Measurements from ENCODE around the gene STIM1. TPM values are rescaled to one million over a fixed set of nuclear protein-coding genes. Genes with fewer than 3 reads are reported as not detected.
A peak's percentile ranks its signal among the peaks of the same experiment; 100 is the strongest.

STIM1 gene
- total RNA-seq, 3 donors from 2014 or later (not counting 1 experiment from before 2014, with no cell fraction given): 171 to 187 (median 175) TPM

GRCh38 chr11:4026389-4026788 lies 170.9 kb downstream of the STIM1 start:
- DNase-seq (no peak), ATAC-seq (no peak)
- no peaks in the 10 kb centered on the region for H3K9me3 ChIP-seq (ENCODE audit: control insufficient read depth, insufficient read depth, low read length)
- TF ChIP-seq, protein P1, sequence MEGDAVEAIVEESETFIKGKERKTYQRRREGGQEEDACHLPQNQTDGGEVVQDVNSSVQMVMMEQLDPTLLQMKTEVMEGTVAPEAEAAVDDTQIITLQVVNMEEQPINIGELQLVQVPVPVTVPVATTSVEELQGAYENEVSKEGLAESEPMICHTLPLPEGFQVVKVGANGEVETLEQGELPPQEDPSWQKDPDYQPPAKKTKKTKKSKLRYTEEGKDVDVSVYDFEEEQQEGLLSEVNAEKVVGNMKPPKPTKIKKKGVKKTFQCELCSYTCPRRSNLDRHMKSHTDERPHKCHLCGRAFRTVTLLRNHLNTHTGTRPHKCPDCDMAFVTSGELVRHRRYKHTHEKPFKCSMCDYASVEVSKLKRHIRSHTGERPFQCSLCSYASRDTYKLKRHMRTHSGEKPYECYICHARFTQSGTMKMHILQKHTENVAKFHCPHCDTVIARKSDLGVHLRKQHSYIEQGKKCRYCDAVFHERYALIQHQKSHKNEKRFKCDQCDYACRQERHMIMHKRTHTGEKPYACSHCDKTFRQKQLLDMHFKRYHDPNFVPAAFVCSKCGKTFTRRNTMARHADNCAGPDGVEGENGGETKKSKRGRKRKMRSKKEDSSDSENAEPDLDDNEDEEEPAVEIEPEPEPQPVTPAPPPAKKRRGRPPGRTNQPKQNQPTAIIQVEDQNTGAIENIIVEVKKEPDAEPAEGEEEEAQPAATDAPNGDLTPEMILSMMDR (IDR thresholded peaks at IDR 0.05): no peak
- Mint-ChIP-seq H3K4me3 (no peak overlapping the region), H3K4me1 (peaks cover 57 to 59% of the 10 kb centered on the region in 2 donors), H3K27ac (peak overlapping the region; percentile 36 to 57), H3K36me3 (peaks cover 13% of the 10 kb centered on the region), H3K9me3 (no peaks in the 10 kb centered on the region), H3K27me3 (ENCODE audit: low read depth in 2 of 2) (no peaks in the 10 kb centered on the region)
- H3K27ac ChIP-seq (ENCODE audit: low read length): no peak overlapping the region
- no peak overlapping the region for H3K4me3 ChIP-seq (ENCODE audit: low read length)
- WGBS (ENCODE audit: insufficient coverage): 93% methylated on average over 1 of the region's 1 CpG
- no peaks in the 10 kb centered on the region for H3K27me3 ChIP-seq (ENCODE audit: control insufficient read depth, insufficient read depth, low read length)
- H3K36me3 ChIP-seq (ENCODE audit: control insufficient read depth, insufficient read depth, low read length): peaks cover 21% of the 10 kb centered on the region
- intact Hi-C loops (cut with micrococcal nuclease): no loop called here
- no peaks in the 10 kb centered on the region for H3K4me1 ChIP-seq (ENCODE audit: control insufficient read depth, insufficient read depth, low read length)

- ATAC-seq: no peak
These were observed 172.3 kb downstream of the STIM1 start for GRCh38 chr11:4027746-4028145.

GRCh38 chr11:4030197-4030596 lies 174.7 kb downstream of the STIM1 start:
- WGBS (ENCODE audit: insufficient coverage): no CpG with 5 or more reads among the region's 3 CpGs
- TF ChIP-seq, protein P1 (IDR thresholded peaks at IDR 0.05): no peak
- Mint-ChIP-seq H3K36me3 (peaks cover 3% of the 10 kb centered on the region), H3K27ac (peak overlapping the region; percentile 34 to 58), H3K4me3 (no peak overlapping the region), H3K27me3 (ENCODE audit: low read depth in 2 of 2) (no peaks in the 10 kb centered on the region), H3K4me1 (peaks cover 35 to 36% of the 10 kb centered on the region in 2 donors), H3K9me3 (no peaks in the 10 kb centered on the region)
- H3K36me3 ChIP-seq (ENCODE audit: control insufficient read depth, insufficient read depth, low read length): peaks cover 14% of the 10 kb centered on the region
- no peaks in the 10 kb centered on the region for H3K9me3 ChIP-seq (ENCODE audit: control insufficient read depth, insufficient read depth, low read length)
- H3K27me3 ChIP-seq (ENCODE audit: control insufficient read depth, insufficient read depth, low read length): no peaks in the 10 kb centered on the region
- H3K4me3 ChIP-seq (ENCODE audit: low read length): no peak overlapping the region
- no peak overlapping the region for H3K27ac ChIP-seq (ENCODE audit: low read length)
- no peaks in the 10 kb centered on the region for H3K4me1 ChIP-seq (ENCODE audit: control insufficient read depth, insufficient read depth, low read length)
- ATAC-seq (no peak), DNase-seq (no peak)
- intact Hi-C loops (cut with micrococcal nuclease): no loop called here

More at GRCh38 chr11:4027746-4028145, 172.3 kb downstream of the STIM1 start:
- peaks cover 13% of the 10 kb centered on the region for H3K36me3 Mint-ChIP-seq
- WGBS (ENCODE audit: insufficient coverage): 96% methylated on average over 1 of the region's 1 CpG
- no peak overlapping the region for H3K4me3 Mint-ChIP-seq
- H3K9me3 ChIP-seq (ENCODE audit: control insufficient read depth, insufficient read depth, low read length): no peaks in the 10 kb centered on the region
- intact Hi-C loops (cut with micrococcal nuclease): no loop called here
- H3K9me3 Mint-ChIP-seq: no peaks in the 10 kb centered on the region
- peaks cover 21% of the 10 kb centered on the region for H3K36me3 ChIP-seq (ENCODE audit: control insufficient read depth, insufficient read depth, low read length)
- H3K27me3 ChIP-seq (ENCODE audit: control insufficient read depth, insufficient read depth, low read length): no peaks in the 10 kb centered on the region
- H3K27ac ChIP-seq (ENCODE audit: low read length): no peak overlapping the region
- no peak for DNase-seq
- H3K27me3 Mint-ChIP-seq (ENCODE audit: low read depth in 2 of 2): no peaks in the 10 kb centered on the region
- no peak overlapping the region for H3K4me3 ChIP-seq (ENCODE audit: low read length)
- peaks cover 47 to 50% of the 10 kb centered on the region in 2 donors for H3K4me1 Mint-ChIP-seq
- peak overlapping the region in 1 of 2 donors; percentile 0 for H3K27ac Mint-ChIP-seq
- TF ChIP-seq, protein P1 (IDR thresholded peaks at IDR 0.05): no peak
- H3K4me1 ChIP-seq (ENCODE audit: control insufficient read depth, insufficient read depth, low read length): no peaks in the 10 kb centered on the region

GRCh38 chr11:4032097-4032496 lies 176.6 kb downstream of the STIM1 start:
- TF ChIP-seq, protein P1 (IDR thresholded peaks at IDR 0.05): no peak
- intact Hi-C loops (cut with micrococcal nuclease): no loop called here
- Mint-ChIP-seq H3K36me3 (no peaks in the 10 kb centered on the region), H3K4me3 (no peak overlapping the region), H3K27me3 (ENCODE audit: low read depth in 2 of 2) (no peaks in the 10 kb centered on the region), H3K4me1 (peaks cover 33 to 39% of the 10 kb centered on the region in 2 donors), H3K9me3 (no peaks in the 10 kb centered on the region), H3K27ac (peak overlapping the region in 1 of 2 donors; percentile 43)
- Histone ChIP-seq H3K9me3 (ENCODE audit: control insufficient read depth, insufficient read depth, low read length) (no peaks in the 10 kb centered on the region), H3K4me1 (ENCODE audit: control insufficient read depth, insufficient read depth, low read length) (no peaks in the 10 kb centered on the region), H3K36me3 (ENCODE audit: control insufficient read depth, insufficient read depth, low read length) (no peaks in the 10 kb centered on the region), H3K27ac (ENCODE audit: low read length) (no peak overlapping the region), H3K4me3 (ENCODE audit: low read length) (no peak overlapping the region), H3K27me3 (ENCODE audit: control insufficient read depth, insufficient read depth, low read length) (no peaks in the 10 kb centered on the region)
- no peak for ATAC-seq
- no CpG with 5 or more reads among the region's 2 CpGs for WGBS (ENCODE audit: insufficient coverage)
- no peak for DNase-seq
